ENCODE data around the gene RNF157.

DNA sequence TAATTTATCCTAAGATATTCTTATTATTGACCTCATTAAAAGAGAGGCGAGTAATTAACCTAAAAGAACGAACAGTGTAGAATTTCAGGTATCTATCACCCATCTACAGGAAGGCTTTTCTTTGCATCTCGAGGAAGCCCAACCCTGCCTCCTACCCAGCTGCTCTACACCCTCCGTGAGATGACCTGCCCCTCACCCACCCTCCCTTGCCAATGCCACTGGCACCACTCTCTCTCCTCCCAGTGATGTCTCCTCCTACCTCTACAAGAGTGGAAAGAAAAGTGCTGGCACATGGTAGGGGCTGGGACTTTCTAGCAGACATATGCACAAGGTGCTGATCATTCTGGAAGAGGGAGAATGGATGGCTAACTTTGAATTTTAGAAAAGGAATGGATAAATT is 76.4 kb downstream of the RNF157 start:
- TF ChIP-seq EED (CRISPR knock-in tag; IDR thresholded peaks at IDR 0.05) (no peak), RAD51 (IDR thresholded peaks at IDR 0.05; ENCODE audit: borderline replicate concordance) (no peak), EP300 (IDR thresholded peaks at IDR 0.05; ENCODE audit: low read depth in 2 of 2, low read length in 2 of 2) (no peak), EP300 (CRISPR knock-in tag; IDR thresholded peaks at IDR 0.05; ENCODE audit: borderline replicate concordance) (no peak), TMF1 (CRISPR knock-in tag; IDR thresholded peaks at IDR 0.05; ENCODE audit: low read depth) (no peak), CHCHD3 (CRISPR knock-in tag; IDR thresholded peaks at IDR 0.05) (no peak), HDAC2 (CRISPR knock-in tag; IDR thresholded peaks at IDR 0.05) (no peak), ZNF367 (CRISPR knock-in tag; IDR thresholded peaks at IDR 0.05; ENCODE audit: borderline replicate concordance) (no peak), MXI1 (IDR thresholded peaks at IDR 0.05; ENCODE audit: borderline replicate concordance, low read depth, low read length) (no peak)
